ENCODE data around the gene NRN1L. TPM values are rescaled to one million over a fixed set of nuclear protein-coding genes. Genes with fewer than 3 reads are reported as not detected.

NRN1L gene
- total and polyA plus RNA-seq, 2 donors (not counting 3 experiments of a cell fraction or from before 2014, with no cell fraction given) = 0.37 TPM; not detected in 1

- dilution Hi-C loops (cut with MboI; ENCODE audit: extremely low pct_ligation_motif_present, low sequenced_read_pairs) = no loop called here
Measured at GRCh38 chr16:67858500-67858899, 26.2 kb upstream of the NRN1L start.

More at GRCh38 chr16:67858500-67858899, 26.2 kb upstream of the NRN1L start:
- Histone ChIP-seq H3K4me3 (replicated peaks in 1 of 3; ENCODE audit: insufficient read depth in 1 of 3, low read depth in 1 of 3, low read length in 3 of 3) (no peak overlapping the region), H3K79me2 (ENCODE audit: control insufficient read depth, insufficient read depth, low read length) (peaks cover 94% of the 10 kb centered on the region), H3K9me1 (replicated peaks; ENCODE audit: control insufficient read depth, extremely low read depth, insufficient read depth, low read length) (no peaks in the 10 kb centered on the region), H4K20me1 (replicated peaks; ENCODE audit: control insufficient read depth, extremely low read depth, insufficient read depth, low read length) (no peaks in the 10 kb centered on the region), H3K9me3 (replicated peaks; ENCODE audit: control insufficient read depth, insufficient read depth, low read length) (no peaks in the 10 kb centered on the region), H2AFZ (ENCODE audit: low read depth, low read length) (no peak overlapping the region), H3K4me2 (ENCODE audit: insufficient read depth, low read length) (no peak overlapping the region), H3K4me1 (ENCODE audit: control insufficient read depth, extremely low read depth, insufficient read depth, low read length) (peaks cover 9% of the 10 kb centered on the region), H3K27me3 (ENCODE audit: control insufficient read depth in 2 of 2, insufficient read depth in 2 of 2, low read length in 2 of 2) (no peaks in the 10 kb centered on the region), H3K27ac (ENCODE audit: insufficient read depth, low read depth, low read length) (peak overlapping the region; percentile 77), H3K36me3 (ENCODE audit: control insufficient read depth in 2 of 2, extremely low read depth in 1 of 2, insufficient read depth in 2 of 2, low read length in 2 of 2) (peaks cover 0 to 20% of the 10 kb centered on the region in 2 experiments), H3K9ac (replicated peaks; ENCODE audit: extremely low read depth, insufficient read depth, low read length) (peak overlapping the region; percentile 19)
- CTCF ChIA-PET = interaction anchor here (1.5 to 3.3 kb wide), 2 partner anchors 42 kb away, joined by 4 to 12 read pairs; no protein-coding TSS in a partner anchor
- DNase-seq (ENCODE audit: low read depth, low spot score) (no peak), FAIRE-seq (no peak)
- BruUV-seq (replicated peaks) = no TSS peak
- intact Hi-C loops (cut with micrococcal nuclease) = no loop called here
- TF ChIP-seq JUN (IDR thresholded peaks at IDR 0.05; ENCODE audit: borderline replicate concordance, insufficient read depth, insufficient read length, low read depth) (no peak), GATA2 (IDR thresholded peaks at IDR 0.05; ENCODE audit: insufficient read depth, insufficient read length, low read depth, low read length) (no peak), FOS (IDR thresholded peaks at IDR 0.05; ENCODE audit: borderline replicate concordance, insufficient read depth, low read length) (no peak), CTCF (IDR thresholded peaks at IDR 0.05; ENCODE audit: extremely low read depth in 1 of 2, insufficient read depth in 1 of 2, low read depth in 1 of 2, low read length in 2 of 2) (no peak), EZH2 (IDR thresholded peaks at IDR 0.05; ENCODE audit: borderline replicate concordance, low read depth, low read length, severe bottlenecking) (no peak), POLR2AphosphoS5 (IDR thresholded peaks at IDR 0.05; ENCODE audit: insufficient read depth, low read depth, low read length) (no peak), POLR2A (IDR thresholded peaks at IDR 0.05; ENCODE audit: low read depth, low read length) (no peak), MAX (IDR thresholded peaks at IDR 0.05; ENCODE audit: insufficient read depth, insufficient read length) (no peak), MYC (IDR thresholded peaks at IDR 0.05; ENCODE audit: low read depth, low read length) (no peak)
- POLR2A ChIA-PET = no interaction called here
